HCT116 (cell line): ENCODE results near the gene DPYSL5.

Source experiments
- CTCF ChIP-seq, 3 experiments: fragments of 200-600 bp in 1 of 3; sonication (generic) in 1 of 3; IDR thresholded peaks in 2 of 3; conservative IDR thresholded peaks in 1 of 3; 2 replicates each; pipeline ENCODE4 v1.5.1; 2012 to 2017; ENCODE audit warnings: low read depth in 2 of 3, low read length in 2 of 3, antibody characterized with exemption in 1 of 3, borderline replicate concordance in 1 of 3, control low read depth in 1 of 3, mild to moderate bottlenecking in 1 of 3, mixed read lengths in 1 of 3, mixed run types in 1 of 3, moderate library complexity in 1 of 3; ENCODE audit not compliant: insufficient read depth in 1 of 3
- EGR1 ChIP-seq: IDR thresholded peaks from 2 replicates; pipeline ENCODE4 v1.6.1; 2012; ENCODE audit warnings: low read depth
- EZH2 ChIP-seq: fragments of 200-600 bp; sonication (generic); IDR thresholded peaks from 2 replicates; pipeline ENCODE4 v1.6.1; 2017; ENCODE audit warnings: antibody characterized with exemption, mixed run types
- FOSL1 ChIP-seq: IDR thresholded peaks from 2 replicates; pipeline ENCODE4 v1.6.1; 2012; ENCODE audit warnings: low read depth
- JUND ChIP-seq: IDR thresholded peaks from 2 replicates; pipeline ENCODE4 v1.6.1; 2012
- POLR2A ChIP-seq: IDR thresholded peaks from 2 replicates; pipeline ENCODE4 v1.7.0; 2011; ENCODE audit warnings: borderline replicate concordance; ENCODE audit not compliant: insufficient read depth, insufficient read length; ENCODE audit errors: extremely low read depth
- POLR2AphosphoS5 ChIP-seq: IDR thresholded peaks from 2 replicates; pipeline ENCODE4 v1.6.1; 2011; ENCODE audit warnings: mild to moderate bottlenecking, low read depth, low read length, moderate library complexity
- RAD21 ChIP-seq: IDR thresholded peaks from 2 replicates; pipeline ENCODE4 v1.6.1; 2012; ENCODE audit warnings: low read depth, mild to moderate bottlenecking
- SIN3A ChIP-seq: IDR thresholded peaks from 2 replicates; pipeline ENCODE4 v1.6.1; 2012; ENCODE audit warnings: low read depth
- SP1 ChIP-seq: IDR thresholded peaks from 2 replicates; pipeline ENCODE4 v1.6.1; 2012; ENCODE audit warnings: low read depth
- ZNF274 ChIP-seq: fragments of 200-500 bp; sonication (Bioruptor generic); IDR thresholded peaks from 2 replicates; pipeline ENCODE4 v1.6.1; 2014; ENCODE audit warnings: mild to moderate bottlenecking, low read depth, low read length, inconsistent platforms
- TF ChIP-seq, protein P1 (sequence below): IDR thresholded peaks from 2 replicates; pipeline ENCODE4 v1.6.1; 2012
- TF ChIP-seq, protein P2 (sequence below): IDR thresholded peaks from 2 replicates; pipeline ENCODE4 v1.6.1; 2012; ENCODE audit warnings: low read depth
- TF ChIP-seq, protein P3 (sequence below): IDR thresholded peaks from 2 replicates; pipeline ENCODE4 v1.6.1; 2012

GRCh38 chr2:26913999-26914658 is 66.2 kb downstream of the DPYSL5 start:
- TF ChIP-seq EZH2 (no peak), CTCF (IDR thresholded peaks at IDR 0.05 in 2 of 3, conservative IDR thresholded peaks at IDR 0.05 in 1 of 3; ENCODE audit: borderline replicate concordance in 1 of 3, insufficient read depth in 1 of 3, low read depth in 2 of 3, low read length in 2 of 3) (no peak), JUND (no peak), FOSL1 (no peak), SP1 (no peak), POLR2A (no peak), RAD21 (no peak), ZNF274 (no peak), POLR2AphosphoS5 (no peak), EGR1 (no peak), SIN3A (no peak)
- TF ChIP-seq, protein P1, sequence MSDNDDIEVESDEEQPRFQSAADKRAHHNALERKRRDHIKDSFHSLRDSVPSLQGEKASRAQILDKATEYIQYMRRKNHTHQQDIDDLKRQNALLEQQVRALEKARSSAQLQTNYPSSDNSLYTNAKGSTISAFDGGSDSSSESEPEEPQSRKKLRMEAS = no peak
- TF ChIP-seq, protein P2, sequence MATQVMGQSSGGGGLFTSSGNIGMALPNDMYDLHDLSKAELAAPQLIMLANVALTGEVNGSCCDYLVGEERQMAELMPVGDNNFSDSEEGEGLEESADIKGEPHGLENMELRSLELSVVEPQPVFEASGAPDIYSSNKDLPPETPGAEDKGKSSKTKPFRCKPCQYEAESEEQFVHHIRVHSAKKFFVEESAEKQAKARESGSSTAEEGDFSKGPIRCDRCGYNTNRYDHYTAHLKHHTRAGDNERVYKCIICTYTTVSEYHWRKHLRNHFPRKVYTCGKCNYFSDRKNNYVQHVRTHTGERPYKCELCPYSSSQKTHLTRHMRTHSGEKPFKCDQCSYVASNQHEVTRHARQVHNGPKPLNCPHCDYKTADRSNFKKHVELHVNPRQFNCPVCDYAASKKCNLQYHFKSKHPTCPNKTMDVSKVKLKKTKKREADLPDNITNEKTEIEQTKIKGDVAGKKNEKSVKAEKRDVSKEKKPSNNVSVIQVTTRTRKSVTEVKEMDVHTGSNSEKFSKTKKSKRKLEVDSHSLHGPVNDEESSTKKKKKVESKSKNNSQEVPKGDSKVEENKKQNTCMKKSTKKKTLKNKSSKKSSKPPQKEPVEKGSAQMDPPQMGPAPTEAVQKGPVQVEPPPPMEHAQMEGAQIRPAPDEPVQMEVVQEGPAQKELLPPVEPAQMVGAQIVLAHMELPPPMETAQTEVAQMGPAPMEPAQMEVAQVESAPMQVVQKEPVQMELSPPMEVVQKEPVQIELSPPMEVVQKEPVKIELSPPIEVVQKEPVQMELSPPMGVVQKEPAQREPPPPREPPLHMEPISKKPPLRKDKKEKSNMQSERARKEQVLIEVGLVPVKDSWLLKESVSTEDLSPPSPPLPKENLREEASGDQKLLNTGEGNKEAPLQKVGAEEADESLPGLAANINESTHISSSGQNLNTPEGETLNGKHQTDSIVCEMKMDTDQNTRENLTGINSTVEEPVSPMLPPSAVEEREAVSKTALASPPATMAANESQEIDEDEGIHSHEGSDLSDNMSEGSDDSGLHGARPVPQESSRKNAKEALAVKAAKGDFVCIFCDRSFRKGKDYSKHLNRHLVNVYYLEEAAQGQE = no peak
- TF ChIP-seq, protein P3, sequence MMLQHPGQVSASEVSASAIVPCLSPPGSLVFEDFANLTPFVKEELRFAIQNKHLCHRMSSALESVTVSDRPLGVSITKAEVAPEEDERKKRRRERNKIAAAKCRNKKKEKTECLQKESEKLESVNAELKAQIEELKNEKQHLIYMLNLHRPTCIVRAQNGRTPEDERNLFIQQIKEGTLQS = no peak
